Mucosa of descending colon (tissue), 3 donors: ENCODE results near the gene SLC43A3. TPM values are rescaled to one million over a fixed set of nuclear protein-coding genes. Genes with fewer than 3 reads are reported as not detected.
A peak's percentile ranks its signal among the peaks of the same experiment; 100 is the strongest.

Experiments used
- ATAC-seq: fragments of 200-7000 bp; cut with Tn5 transposase; one replicate; pipeline ENCODE4 v1.9.1; 2020; ENCODE audit warnings: mild to moderate bottlenecking, moderate library complexity
- DNase-seq, 3 donors: peaks; one replicate each; pipeline ENCODE4 v3.0.0-alpha.2; 2020
- H3K36me3 ChIP-seq: fragments of 200-600 bp; one replicate; pipeline ENCODE4 v1.8.0; 2021; ENCODE audit warnings: low read depth, mild to moderate bottlenecking
- H3K4me1 ChIP-seq: fragments of 200-600 bp; one replicate; pipeline ENCODE4 v1.8.0; 2021; ENCODE audit warnings: low read depth, mild to moderate bottlenecking
- H3K4me3 ChIP-seq: fragments of 200-600 bp; one replicate; pipeline ENCODE4 v1.8.0; 2021; ENCODE audit warnings: mild to moderate bottlenecking
- H3K9me3 ChIP-seq: fragments of 200-600 bp; one replicate; pipeline ENCODE4 v1.8.0; 2021; ENCODE audit warnings: mild to moderate bottlenecking
- CTCF ChIP-seq: fragments of 200-600 bp; IDR thresholded peaks from one replicate; pipeline ENCODE4 v1.8.0; 2022; ENCODE audit warnings: antibody characterized with exemption, mild to moderate bottlenecking
- intact Hi-C, 2 donors: fragments of 100-400 bp; cut with DNase I in 1 of 2; cut with micrococcal nuclease in 1 of 2; formaldehyde crosslinking; loops; one replicate each; pipeline versions ENCODE4 v1.11.0 to v1.11.1; 2022; cut with DNase I, micrococcal nuclease
- total RNA-seq, 3 donors: library from RNA; stranded (reverse); fragmentation: NEBNext Ultra II Directional in 2 of 3; extraction: Animal tissue kit (Norgen Biotek cat#: 25700) in 2 of 3; gene quantifications; one replicate each; pipeline versions ENCODE4 v1.2.1 to v1.2.4, GENCODE V29; 2021 to 2023
- donor health status: DM: no; HTN: no; CAD: no; lungs with moderate emphysema.
- donor health status: DM: no; HTN: no; CAD: no.
- donor health status: DM: no; HTN: yes; CAD: no.

SLC43A3 gene
- total RNA-seq, 3 donors from 2014 or later = 6.3 to 24.4 (median 16.9) TPM

GRCh38 chr11:57458410-57459163, 31.7 kb upstream of the SLC43A3 start:
- peak; percentile 57 for TF ChIP-seq CTCF
- Histone ChIP-seq H3K9me3 (no peaks in the 10 kb centered on the region), H3K4me3 (no peak overlapping the region), H3K36me3 (no peaks in the 10 kb centered on the region), H3K4me1 (peaks cover 31% of the 10 kb centered on the region)
- peak; percentile 58 to 74 (median 70) for DNase-seq
- ATAC-seq = peak; percentile 51
- intact Hi-C loops = loop anchor here in 1 of 2 donors (5.0 kb wide), 1 partner anchor 69 kb away; no protein-coding TSS in a partner anchor

GRCh38 chr11:57458060-57458409, 31.1 kb upstream of the SLC43A3 start:
- intact Hi-C loops = loop anchor here in 1 of 2 donors (5.0 kb wide), 1 partner anchor 69 kb away; no protein-coding TSS in a partner anchor
- TF ChIP-seq CTCF = no peak
- DNase-seq = peak in 1 of 3 donors; percentile 54

GRCh38 chr11:57457643-57458023, 30.7 kb upstream of the SLC43A3 start:
- no peak for DNase-seq
- no peak for TF ChIP-seq CTCF
- ATAC-seq = peak; percentile 4
- Histone ChIP-seq H3K4me1 (peaks cover 31% of the 10 kb centered on the region), H3K4me3 (no peak overlapping the region), H3K36me3 (no peaks in the 10 kb centered on the region), H3K9me3 (no peaks in the 10 kb centered on the region)
- intact Hi-C loops = loop anchor here in 1 of 2 donors (5.0 kb wide), 1 partner anchor 70 kb away; no protein-coding TSS in a partner anchor

More at GRCh38 chr11:57458060-57458409, 31.1 kb upstream of the SLC43A3 start:
- Histone ChIP-seq H3K4me1 (peaks cover 31% of the 10 kb centered on the region), H3K36me3 (no peaks in the 10 kb centered on the region), H3K4me3 (no peak overlapping the region), H3K9me3 (no peaks in the 10 kb centered on the region)
- ATAC-seq = no peak

DNA sequence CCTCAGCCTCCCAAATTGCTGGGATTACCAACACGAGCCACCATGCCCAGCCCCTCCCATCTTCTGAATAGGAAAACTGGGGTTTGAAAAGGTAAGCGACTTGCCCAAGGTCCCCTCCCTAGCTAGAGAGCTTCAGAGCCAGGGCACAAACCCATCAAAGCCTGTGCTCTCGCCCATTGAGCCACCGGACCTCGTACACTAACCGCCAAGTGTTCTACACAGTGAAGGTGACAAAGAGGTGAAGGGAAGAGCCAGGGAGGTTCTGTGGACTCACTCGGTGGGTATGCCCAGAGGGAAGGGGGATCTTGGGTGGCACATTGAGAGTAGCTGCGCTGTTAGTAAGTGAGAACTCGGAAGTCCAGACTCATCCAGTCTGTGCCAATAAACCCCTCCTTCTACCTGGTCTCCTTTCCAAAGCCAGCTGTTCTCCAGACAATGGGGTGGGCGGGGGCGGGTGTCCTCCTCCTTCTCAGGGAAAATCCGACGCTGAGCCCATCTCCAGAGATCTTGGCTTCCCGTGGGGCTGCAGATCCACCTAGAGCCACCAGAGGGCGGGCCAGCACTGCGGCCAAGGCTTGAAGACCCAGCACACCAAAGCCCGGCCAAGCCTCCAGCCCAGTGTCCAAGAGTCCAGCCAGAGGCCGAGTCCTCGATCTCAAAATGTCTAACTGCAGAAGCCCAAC, 30.2 kb upstream of the SLC43A3 start:
- ATAC-seq (peak; percentile 82), DNase-seq (peak; percentile 87 to 92 (median 90))
- TF ChIP-seq CTCF = peak; percentile 99
- H3K4me1 ChIP-seq = peaks cover 31% of the 10 kb centered on the region
- no peaks in the 10 kb centered on the region for H3K36me3 ChIP-seq
- no peak overlapping the region for H3K4me3 ChIP-seq
- intact Hi-C loops = loop anchor here in 1 of 2 donors (5.0 kb wide), 1 partner anchor 70 kb away; no protein-coding TSS in a partner anchor
- no peaks in the 10 kb centered on the region for H3K9me3 ChIP-seq

DNA sequence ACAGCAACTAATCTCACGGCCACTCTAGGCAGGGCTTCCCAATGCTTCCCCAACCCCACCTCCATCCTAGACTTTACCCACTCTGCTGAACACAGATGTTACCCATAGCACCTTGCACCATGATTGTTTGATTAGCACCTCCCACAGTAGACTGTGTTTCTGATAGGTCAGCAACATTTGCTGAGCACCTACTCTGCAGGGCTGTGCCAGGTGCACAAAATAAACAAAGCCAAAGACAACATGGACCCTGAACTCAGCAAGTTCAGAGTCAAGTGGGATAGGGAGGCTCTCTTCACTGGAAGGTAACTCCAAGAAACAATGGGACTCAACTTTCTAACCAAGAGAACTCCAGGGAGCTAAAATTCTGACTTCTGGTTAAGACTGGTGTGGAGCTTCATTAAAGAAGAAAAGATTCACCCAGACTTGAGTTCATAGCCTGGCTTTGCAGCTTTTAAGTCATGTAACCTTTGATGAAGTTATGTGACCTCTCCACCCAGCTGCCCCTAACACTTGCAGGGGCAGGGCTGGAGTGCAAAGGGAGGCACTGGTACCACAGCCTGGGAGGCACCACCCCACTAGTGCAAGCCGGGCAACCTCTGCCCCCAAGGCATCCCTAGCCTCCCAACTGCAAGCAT, 26.7 kb upstream of the SLC43A3 start:
- no peak overlapping the region for H3K4me3 ChIP-seq
- peaks cover 14% of the 10 kb centered on the region for H3K4me1 ChIP-seq
- DNase-seq = peak in 1 of 3 donors; percentile 39
- intact Hi-C loops = no loop called here
- H3K9me3 ChIP-seq = no peaks in the 10 kb centered on the region
- peak; percentile 83 for ATAC-seq
- no peaks in the 10 kb centered on the region for H3K36me3 ChIP-seq
- TF ChIP-seq CTCF = no peak
